Measurements from ENCODE around the gene CTU2.
A peak's percentile ranks its signal among the peaks of the same experiment; 100 is the strongest.
"Not testable (repeated sequence)": the region's sequence is repeated elsewhere in the genome, so short reads cannot be mapped to it uniquely, and the experiment has no call there.

CTU2 gene

GRCh38 chr16:88665148-88665547 is 41.2 kb upstream of the CTU2 start:
- no peak for DNase-seq (ENCODE audit: low spot score)

GRCh38 chr16:88665570-88665969 is 40.7 kb upstream of the CTU2 start:
- DNase-seq (ENCODE audit: low spot score): no peak
- TF ChIP-seq CTCF (IDR thresholded peaks at IDR 0.05; ENCODE audit: extremely low read depth, missing control alignments): no peak

More at GRCh38 chr16:88665148-88665547, 41.2 kb upstream of the CTU2 start:
- no peak for TF ChIP-seq CTCF (IDR thresholded peaks at IDR 0.05; ENCODE audit: extremely low read depth, missing control alignments)

GRCh38 chr16:88667461-88667860 is 38.8 kb upstream of the CTU2 start:
- TF ChIP-seq CTCF (IDR thresholded peaks at IDR 0.05; ENCODE audit: extremely low read depth, missing control alignments): no peak
- no peak for DNase-seq (ENCODE audit: low spot score)

GRCh38 chr16:88669493-88669892 is 36.8 kb upstream of the CTU2 start:
- not testable (repeated sequence) for DNase-seq (ENCODE audit: low spot score)

GRCh38 chr16:88669980-88670379 is 36.3 kb upstream of the CTU2 start:
- DNase-seq (ENCODE audit: low spot score): no peak

GRCh38 chr16:88671806-88672205 is 34.5 kb upstream of the CTU2 start:
- no peak for TF ChIP-seq CTCF (IDR thresholded peaks at IDR 0.05; ENCODE audit: extremely low read depth, missing control alignments)
- DNase-seq (ENCODE audit: low spot score): no peak

More at GRCh38 chr16:88669980-88670379, 36.3 kb upstream of the CTU2 start:
- no peak for TF ChIP-seq CTCF (IDR thresholded peaks at IDR 0.05; ENCODE audit: extremely low read depth, missing control alignments)

- TF ChIP-seq CTCF (IDR thresholded peaks at IDR 0.05; ENCODE audit: extremely low read depth, missing control alignments): no peak
- no peak for DNase-seq (ENCODE audit: low spot score)
Observed at GRCh38 chr16:88672776-88673175, 33.5 kb upstream of the CTU2 start.

GRCh38 chr16:88673716-88674379 is 32.5 kb upstream of the CTU2 start:
- no peak for TF ChIP-seq CTCF (IDR thresholded peaks at IDR 0.05; ENCODE audit: extremely low read depth, missing control alignments)
- DNase-seq (ENCODE audit: low spot score): peak; percentile 64

Data from GM20000 (cell line).